Stimulated activated CD4-positive, alpha-beta T cell treated with anti-CD3 and anti-CD28 coated beads, Interleukin-1b, Interleukin-23, amount 100 ng/mL, for 48 hours (primary cell): ENCODE results near the gene BCO2.
"Not testable (repeated sequence)": the region's sequence is repeated elsewhere in the genome, so short reads cannot be mapped to it uniquely, and the experiment has no call there.

ENCODE experiments used
- DNase-seq: peaks from one replicate; pipeline ENCODE4 v3.0.0-alpha.2; 2020

The BCO2 gene

DNA sequence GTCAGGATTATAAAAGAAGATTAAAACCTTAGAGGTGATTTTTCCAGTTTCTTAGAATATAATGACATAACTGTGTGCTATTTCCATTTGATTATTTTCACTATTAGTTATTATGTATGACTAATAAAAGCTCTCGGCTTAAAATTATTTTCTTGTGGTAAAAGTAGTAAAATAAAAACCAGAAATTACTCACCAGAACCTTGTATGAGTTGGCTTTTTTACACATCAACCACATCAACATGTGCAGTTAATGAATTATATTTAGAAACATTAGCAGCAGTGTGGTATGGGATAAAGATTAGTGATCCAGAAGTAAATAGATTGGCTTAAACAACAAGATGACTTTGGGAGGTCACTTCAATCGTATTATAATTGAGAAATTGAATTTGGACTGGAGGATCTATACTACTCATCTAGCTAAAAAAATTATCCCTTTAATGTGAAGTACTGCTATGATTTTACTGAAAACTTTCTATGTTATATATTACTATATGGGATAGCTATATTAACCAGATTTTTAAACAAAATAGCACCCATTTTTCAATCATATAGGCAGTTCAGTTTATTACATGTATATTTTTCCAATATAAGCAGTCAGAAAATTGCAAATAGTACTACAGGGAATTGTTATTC lies 2.8 kb upstream of the BCO2 start:
- no peak for DNase-seq

DNA sequence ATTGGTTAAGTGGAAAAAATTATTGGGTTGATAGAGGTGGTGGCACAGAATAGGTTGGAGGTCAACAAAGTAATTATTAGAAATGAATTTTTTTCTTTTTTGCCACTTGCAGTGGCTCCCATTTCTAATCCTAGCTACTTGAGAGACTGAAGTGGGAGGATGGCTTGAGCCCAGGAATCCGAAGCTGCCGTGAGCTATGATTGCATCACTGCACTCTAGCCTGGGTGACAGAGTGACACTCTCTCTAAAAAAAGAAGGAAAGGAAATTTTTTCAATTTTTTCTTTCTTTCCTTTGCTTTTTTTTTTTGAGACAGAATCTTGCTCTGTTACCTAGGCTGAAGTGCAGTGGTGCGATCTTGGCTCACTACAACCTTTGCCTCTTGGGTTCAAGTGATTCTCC lies 2.2 kb upstream of the BCO2 start:
- DNase-seq, result no peak

DNA sequence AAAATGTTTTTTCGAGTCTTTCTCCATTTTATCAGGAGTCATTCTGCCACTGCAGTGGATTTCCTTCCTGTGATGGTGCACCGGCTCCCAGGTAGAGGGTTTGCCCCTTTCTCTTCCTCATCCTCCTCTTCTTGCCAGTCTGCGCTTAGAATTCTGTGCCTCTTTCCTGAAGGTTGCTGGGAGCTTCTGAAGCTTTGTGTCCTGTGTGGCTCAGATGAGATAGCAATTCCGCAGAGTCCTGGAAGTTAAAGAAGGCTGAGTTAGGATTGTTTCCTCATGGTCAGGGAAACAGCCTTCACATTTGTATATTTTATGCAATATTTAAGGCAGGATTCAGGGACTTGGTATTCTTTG lies 264 bp downstream of the BCO2 start:
- no peak for DNase-seq

DNA sequence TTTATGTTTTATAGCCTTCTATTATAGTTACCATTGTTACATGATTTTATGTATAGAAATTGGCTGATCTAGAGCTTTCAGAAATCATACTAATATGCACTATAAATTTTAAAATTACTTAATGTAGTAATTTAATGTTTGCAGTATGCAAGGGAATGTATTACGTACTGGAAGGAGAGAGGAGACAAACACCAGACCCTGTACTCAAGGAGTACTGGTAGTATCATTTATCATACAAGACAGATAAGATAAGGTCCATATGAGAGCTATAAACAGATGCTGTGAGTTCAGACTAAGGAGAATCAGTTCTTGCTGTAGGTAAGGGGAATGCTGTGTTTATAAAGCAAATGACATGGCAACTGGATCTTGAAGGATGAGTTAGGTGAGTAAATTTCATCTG lies 765 bp downstream of the BCO2 start:
- DNase-seq, result no peak

DNA sequence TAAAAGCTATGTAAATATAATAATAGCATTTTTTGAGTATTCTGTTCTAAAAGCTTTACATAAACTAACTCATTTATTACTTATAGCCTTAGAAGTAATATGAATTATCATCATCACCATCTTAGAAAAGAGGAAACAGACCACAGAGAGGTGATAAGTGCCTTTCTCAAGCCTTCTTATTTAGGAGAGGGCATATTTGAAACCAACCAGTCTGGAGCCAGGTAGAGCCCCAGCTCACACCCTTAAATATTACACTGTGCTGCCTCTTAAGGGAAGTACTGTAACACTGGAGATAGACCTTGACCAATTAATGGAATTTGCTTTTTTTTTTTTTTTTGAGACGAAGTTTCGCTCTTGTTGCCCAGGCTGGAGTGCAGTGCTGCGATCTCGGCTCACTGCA lies 2.3 kb downstream of the BCO2 start:
- no peak for DNase-seq

DNA sequence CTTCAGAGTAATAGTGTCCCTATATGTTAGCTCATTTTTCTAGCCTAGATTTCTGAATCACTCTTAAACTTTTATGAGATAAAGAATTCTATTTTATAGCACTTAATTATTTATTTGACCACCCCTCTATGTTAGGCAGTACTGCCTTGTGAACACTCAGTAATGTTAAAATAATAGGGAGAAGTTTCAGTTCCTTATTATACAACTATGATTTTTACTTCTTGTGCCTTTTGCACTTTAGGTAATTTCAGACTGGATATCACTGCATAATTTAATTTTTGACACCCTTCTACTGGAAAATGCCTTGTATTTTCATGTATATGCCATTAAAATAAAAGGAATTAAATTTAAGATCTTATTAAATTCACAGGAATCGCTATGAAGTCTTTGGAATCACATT lies 3.1 kb downstream of the BCO2 start:
- DNase-seq, result no peak

DNA sequence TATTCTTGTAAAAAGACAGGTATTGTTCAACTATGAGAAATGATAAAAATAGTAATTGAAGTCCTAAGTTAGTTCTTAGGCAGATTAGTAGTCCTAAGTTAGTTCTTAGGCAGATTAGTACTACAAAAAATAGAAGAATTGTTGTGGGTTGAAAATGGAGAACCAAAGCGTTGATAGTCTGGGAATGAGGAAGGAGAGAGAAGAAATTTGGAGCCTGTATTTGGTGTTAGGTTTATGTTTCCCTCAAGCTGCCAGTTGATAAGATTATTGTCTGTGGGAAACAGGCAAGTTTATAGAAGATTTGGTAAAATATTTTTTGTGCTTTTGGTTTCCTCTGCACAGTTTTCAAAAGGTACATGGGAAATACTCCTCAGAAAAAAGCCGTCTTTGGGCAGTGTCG lies 3.6 kb downstream of the BCO2 start:
- DNase-seq, result no peak

DNA sequence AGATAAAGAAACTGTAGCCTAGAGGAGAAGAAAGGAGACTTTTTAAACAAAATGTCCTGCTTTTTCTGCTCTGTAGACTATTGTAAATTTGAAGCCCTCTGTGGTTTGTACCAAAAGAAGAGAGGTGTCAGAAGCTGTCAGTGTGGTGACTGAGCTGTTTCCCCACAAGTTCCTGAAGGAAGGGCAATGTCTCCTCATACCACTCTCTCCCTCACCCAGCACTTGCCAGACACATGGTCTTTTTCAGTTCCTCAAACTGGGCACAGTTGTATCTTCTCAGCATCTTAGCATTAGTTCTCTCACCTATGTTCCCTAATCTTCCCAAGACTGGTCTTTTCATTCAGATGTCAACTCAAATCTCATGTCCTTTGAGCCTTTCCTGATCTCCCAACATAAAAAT lies 4.3 kb downstream of the BCO2 start:
- no peak for DNase-seq

DNA sequence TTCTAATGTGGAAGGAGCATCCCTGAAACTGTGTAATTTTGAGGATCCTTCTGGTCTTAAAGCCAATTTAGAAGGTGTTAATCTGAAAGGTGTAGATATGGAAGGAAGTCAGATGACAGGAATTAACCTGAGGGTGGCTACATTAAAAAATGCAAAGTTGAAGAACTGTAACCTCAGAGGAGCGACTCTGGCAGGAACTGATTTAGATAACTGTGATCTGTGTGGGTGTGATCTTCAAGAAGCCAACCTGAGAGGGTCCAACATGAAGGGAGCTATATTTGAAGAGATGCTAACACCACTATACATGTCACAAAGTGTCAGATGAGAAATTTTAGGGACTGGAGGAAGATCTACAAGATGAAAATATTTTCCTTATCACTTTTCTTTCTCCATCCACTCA lies 7.6 kb downstream of the BCO2 start:
- no peak for DNase-seq

DNA sequence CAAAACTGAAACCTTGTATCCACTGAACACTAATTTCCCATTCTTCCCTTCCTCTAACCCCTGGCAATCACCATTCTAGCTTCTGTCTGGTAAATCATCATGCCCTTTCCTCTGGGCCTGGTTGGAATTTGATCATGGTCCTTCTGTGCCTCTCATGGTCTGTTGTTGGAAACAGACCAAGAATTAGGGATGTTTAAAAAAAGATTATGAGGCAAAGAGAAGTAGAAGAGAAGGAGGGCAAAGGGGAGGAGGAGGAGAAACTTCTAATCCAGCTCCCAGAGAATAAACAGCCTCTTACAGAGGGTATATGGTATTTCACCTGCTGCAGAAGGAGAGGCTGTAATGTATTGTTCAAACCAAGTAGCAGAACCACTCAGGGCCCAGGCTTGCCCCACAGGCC lies 10.6 kb downstream of the BCO2 start:
- no peak for DNase-seq

DNA sequence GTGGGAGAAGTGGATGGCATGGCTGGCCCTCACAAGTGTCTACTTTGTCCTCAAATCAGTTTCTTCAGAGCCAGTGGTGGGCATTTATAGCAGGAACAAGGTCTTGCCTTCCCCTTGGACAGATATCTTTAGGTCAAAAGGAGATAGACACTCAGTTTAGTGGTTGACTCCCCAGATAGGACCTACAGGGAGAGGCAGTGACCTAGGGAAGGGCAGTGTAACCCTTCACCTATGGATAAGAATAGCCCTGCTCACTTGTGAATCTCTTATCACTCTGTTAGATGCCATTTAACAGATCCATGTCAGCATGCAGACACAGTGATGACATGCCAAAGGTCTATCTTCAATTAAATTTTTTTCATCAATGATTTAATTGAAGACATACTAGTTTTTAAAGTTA lies 11.0 kb downstream of the BCO2 start:
- no peak for DNase-seq

DNA sequence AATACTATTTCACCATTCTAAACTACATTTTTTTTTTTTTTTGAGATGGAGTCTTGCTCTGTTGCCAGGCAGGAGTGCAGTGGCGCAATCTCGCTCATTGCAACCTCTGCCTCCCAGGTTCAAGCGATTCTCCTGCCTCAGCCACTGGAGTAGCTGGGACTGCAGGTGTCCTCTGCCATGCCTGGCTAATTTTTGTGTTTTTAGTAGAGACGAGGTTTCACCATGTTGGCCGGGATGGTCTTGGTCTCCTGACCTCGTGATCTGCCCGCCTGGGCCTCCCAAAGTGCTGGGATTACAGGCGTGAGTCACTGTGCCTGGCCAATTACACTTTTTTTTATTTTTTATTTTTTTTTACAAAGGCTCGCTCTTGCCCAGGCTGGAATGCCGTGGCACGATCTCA lies 19.8 kb downstream of the BCO2 start:
- DNase-seq, result not testable (repeated sequence)

DNA sequence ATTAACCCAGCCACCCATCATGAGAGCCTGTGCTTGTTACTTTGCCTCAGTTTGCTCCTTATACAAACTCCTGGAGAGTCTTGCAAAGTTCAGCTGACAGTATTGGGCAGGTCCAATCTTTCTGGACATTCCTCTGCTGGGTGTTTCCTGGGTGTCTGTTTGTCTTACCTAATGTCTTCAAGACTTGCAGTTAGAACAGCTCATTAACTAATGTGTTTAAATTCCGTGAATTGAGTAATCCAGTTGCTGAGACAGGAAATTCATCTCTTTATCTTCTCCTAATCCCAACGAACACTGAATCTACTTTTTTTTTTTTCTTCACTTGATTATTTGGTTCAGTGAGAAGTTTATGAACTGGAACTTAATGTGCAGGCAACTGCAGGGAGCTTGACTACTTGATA lies 20.6 kb downstream of the BCO2 start:
- DNase-seq, result no peak

DNA sequence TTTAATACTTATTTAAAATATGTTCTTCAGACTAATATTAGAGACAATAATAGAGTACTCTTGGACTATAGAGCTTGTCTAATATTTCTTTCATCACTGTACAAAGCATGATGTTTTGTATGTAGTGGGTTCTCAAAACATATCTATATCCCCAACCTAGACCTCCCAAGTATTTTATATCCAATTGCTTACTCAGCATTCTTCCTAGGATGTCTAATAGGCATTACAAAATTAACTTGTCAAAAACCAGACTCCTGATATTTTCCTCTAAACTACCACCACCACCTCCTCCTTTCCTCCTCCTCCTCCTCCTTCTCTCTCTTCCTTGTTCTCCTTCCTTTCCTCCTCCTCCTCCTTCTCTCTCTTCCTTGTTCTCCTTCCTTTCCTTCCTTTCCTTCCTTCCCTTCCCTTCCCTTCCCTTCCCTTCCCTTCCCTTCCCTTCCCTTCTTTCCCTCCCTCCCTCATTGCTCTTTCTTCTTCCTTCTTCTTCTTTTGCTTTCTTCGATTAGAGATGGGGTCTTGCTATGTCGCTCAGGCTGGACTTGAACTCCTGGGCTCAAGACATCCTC lies 21.3 kb downstream of the BCO2 start:
- DNase-seq, result no peak

DNA sequence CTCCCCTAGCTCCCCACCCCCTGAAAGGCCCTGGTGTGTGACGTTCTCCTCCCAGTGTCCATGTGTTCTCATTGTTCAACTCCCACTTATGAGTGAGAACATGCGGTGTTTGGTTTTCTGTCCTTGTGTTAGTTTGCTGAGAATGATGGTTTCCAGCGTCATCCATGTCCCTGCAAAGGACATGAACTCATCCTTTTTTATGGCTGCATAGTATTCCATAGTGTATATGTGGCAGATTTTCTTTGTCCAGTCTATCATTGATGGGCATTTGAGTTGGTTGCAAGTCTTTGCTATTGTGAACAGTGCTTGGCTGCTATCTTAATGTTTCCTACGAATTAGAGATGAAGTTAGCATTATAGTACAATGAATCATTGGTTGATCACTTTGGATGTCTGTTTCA lies 23.8 kb downstream of the BCO2 start:
- DNase-seq, result not testable (repeated sequence)

DNA sequence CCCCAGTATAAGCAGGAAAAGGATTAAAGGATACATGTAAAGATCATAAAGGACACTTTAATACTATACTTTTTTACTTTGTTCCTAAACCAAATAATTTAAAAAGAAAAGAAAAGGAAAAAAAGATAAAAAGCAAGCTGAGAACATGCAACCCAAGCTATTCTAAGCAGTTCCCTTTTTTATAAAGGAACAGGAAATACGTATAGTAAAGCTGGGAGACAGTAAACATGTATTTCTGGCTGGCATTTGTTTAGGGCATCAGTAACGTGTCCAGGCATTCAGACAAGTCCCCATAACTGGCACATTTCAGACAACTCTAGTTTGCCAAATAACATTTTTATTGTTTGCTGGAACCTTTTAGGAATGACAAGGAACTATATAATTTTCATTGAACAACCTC lies 24.9 kb downstream of the BCO2 start:
- no peak for DNase-seq

DNA sequence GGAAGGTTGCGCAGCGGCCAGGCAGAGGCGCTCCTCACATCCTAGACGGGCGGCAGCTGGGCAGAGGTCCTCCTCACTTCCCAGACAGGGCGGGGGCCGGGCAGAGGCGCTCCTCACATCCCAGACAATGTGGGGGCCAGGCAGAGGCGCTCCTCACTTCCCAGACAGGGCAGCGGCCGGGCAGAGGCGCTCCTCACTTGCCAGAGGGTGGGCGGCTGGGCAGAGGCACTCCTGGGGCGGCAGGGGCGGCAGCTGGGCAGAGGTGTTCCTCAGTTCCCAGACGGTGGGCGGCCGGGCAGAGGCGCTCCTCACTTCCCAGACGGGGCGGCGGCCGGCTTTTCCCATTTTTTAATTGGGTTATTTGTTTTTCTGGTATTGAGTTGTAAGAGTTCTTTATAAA lies 30.8 kb downstream of the BCO2 start:
- DNase-seq, result no peak

DNA sequence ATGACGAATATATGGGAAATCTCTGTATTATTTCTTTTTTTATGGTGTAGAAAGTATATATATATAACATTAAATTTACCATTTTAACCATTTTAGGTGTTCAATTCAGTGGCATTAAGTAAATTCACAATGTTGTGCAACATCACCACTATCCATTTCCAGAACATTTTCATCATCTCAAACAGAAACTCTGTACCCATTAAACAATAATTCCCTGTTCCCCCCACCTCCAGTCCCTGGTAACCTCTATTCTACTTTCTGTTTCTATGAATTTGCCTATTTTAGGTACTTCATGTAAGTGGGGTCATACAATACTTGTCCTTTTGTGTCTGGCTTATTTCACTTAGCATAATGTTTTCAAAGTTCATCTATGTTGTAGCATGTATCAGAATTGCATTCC lies 35.6 kb downstream of the BCO2 start:
- DNase-seq, result no peak

DNA sequence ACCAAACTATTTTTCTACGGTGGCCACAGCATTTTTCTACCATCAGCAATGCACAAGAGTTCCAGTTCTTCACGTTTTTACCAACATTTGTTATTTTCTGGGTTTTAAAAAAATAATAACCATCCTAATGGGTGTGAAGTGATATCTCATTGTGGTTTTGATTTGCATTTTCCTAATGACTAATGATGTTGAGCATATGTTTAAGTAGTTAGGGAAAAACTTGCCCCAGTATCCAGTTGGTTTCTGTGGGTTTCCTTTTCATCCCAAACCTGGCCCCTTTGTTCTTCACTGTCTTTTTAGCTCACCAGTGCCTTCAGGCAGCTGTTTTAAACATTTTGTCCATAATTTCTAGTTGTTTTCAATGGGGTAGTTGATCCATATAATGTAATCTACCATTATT lies 36.2 kb downstream of the BCO2 start:
- DNase-seq, result no peak

DNA sequence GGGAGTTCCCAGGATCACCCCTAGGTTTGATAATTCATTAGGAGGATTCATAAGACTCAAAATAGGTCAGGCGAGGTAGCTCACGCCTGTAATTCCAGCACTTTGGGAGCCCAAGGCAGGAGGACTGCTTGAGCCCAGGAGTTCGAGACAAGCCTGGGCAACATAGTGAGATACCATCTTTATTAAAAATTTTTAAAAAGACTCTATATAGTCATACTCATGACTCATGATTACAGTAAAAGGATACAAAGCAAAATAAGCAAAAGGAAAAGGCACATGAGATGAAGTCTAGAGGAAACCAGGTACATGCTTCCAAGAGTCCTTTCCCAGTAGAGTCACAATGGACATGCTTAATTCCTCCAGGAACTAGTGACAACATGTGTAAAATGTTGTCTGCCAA lies 37.0 kb downstream of the BCO2 start:
- DNase-seq, result no peak

DNA sequence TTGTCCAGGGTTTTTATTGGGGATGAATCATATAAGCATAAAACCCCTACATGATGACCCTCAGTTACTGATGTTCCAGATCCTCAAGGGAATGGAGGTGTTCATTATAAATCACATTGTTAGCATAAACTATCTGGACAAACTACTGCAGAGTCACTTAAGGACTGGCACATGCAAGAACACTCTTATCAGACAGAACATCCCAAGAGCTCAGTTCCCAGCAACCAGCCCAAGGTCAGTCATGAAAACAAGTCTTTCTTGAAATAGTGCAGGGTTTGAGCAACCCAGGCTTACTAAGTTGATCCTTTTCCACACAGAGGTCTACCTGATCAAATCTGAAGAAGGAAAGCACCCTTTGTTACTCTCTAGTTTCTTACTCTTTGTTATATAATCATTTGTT lies 37.4 kb downstream of the BCO2 start:
- no peak for DNase-seq

DNA sequence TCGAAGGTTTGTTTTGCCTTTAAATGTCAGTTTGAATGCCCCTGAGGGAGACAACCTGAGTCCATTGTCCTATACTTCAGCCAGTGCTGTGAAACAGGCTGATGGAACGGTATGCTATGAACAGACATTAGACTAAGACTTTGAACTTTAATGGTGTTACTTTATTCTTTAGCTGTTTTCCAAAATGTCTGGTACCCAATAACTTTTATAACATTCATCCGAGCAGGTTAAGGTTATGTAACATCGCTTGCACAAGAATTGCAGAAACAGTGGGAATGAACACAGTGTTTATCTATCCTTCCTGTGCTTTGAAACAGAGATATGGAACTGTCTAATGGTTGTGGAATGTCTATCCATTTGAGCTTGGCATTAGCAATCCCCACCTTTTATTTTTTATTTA lies 38.4 kb downstream of the BCO2 start:
- DNase-seq, result no peak

DNA sequence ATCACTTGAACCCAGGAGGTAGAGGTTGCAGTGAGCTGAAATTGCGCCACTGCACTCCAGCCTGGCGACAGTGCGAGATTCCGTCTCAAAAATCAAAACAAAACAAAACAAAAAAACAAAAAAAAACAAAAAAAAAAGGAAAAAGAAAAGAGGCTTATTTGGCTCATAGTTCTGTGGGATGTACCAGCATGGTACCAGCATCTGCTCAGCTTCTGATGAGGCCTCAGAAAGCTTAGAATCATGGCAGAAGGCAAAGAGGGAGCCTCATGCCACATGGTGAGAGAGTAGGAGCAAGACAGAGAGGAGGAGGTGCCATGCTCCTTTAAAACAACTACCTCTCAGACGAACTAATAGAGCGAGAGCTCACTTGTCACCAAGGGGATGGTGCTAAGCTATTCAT lies 40.3 kb downstream of the BCO2 start:
- DNase-seq, result no peak

DNA sequence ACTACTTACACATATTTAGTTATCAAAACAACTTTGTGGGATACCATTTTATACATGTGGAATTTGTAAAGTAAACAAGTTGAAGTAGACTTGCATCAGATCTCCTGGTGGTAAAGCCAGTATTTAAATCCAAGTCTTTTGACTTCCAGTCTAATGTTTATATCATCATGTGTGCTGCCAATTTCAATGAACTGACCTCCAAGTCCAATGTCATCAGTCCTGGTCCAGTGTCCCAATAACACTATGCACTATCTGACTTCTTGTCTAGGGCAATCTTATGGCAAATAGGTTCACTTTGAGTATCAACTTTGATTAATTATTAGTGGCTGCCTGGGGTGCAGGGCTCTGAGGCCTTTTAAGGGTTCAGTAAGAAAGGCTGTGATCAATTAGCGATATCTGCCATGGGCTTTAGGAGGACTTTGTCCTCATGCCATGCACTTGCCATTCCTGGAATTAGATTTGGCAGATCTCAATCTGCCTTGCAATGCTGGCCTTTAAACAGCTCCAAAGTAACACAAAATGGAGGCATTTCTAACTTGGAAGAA lies 41.3 kb downstream of the BCO2 start:
- no peak for DNase-seq

DNA sequence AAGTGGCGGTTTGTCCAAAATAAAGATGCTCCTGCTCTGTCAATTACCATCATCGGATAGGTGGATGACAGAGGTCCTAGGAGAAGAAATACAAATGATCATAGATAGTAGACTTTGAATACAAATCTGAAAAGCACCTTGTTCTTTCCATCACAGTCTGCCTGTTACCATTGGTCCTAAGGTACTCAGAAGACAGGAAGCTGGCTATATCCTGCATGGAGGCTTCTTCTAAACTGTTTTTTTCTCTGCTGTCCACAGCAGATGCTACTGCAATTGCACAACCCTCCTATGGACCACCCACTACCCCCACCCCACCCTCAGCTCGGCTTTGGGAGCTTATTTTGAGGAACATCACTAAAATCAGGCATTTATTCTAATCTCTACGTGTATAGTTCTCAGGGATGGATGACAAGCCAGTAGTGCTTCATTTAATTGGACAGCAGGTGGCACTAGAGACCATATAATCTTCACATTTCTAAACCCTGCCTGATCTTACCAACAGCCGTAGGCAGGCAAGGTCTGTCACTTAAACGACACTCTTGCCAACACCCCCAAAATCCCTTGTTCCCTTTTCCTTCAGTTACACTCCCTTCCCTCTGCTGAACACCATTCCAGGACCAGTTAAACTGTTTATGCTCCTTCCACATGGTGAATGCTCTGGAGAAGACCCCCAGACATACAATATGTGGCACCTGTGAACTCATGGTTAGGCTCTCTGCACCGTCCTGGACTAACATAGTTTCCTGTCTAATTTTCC lies 44.3 kb downstream of the BCO2 start:
- no peak for DNase-seq
